Loucy (cell line): ENCODE measurements around the gene SEC24B.

Source experiments
- H2AFZ ChIP-seq: fragments of 200-600 bp; sonication (generic); 2 replicates; pipeline ENCODE4 v1.6.0; 2016; ENCODE audit warnings: antibody characterized with exemption, mild to moderate bottlenecking, low read length, moderate library complexity
- H3F3A ChIP-seq: fragments of 200-600 bp; 2 replicates; pipeline ENCODE4 v1.6.0; 2016; ENCODE audit warnings: antibody characterized with exemption, low read depth, mild to moderate bottlenecking
- H3K27me3 ChIP-seq: fragments of 200-600 bp; sonication (generic); 2 replicates; pipeline ENCODE4 v1.6.1; 2014; ENCODE audit warnings: low read length, mild to moderate bottlenecking; ENCODE audit not compliant: insufficient read depth, poor library complexity, severe bottlenecking
- H3K36me3 ChIP-seq: fragments of 200-600 bp; sonication (generic); 2 replicates; pipeline ENCODE4 v1.6.1; 2016; ENCODE audit warnings: low read length; ENCODE audit not compliant: insufficient read depth
- H3K4me1 ChIP-seq: fragments of 200-600 bp; sonication (generic); 2 replicates; pipeline ENCODE4 v1.5.1; 2014; ENCODE audit warnings: low read length, mild to moderate bottlenecking; ENCODE audit not compliant: insufficient read depth, poor library complexity, severe bottlenecking
- H3K4me2 ChIP-seq: fragments of 200-600 bp; sonication (generic); 2 replicates; pipeline ENCODE4 v1.6.0; 2014; ENCODE audit warnings: antibody characterized with exemption, low read length, low read depth, mild to moderate bottlenecking; ENCODE audit not compliant: poor library complexity, severe bottlenecking
- H3K4me3 ChIP-seq: fragments of 200-600 bp; sonication (generic); 2 replicates; pipeline ENCODE4 v1.5.1; 2014; ENCODE audit warnings: low read length, mild to moderate bottlenecking, mixed read lengths; ENCODE audit not compliant: poor library complexity, severe bottlenecking
- H3K79me2 ChIP-seq: fragments of 200-600 bp; sonication (generic); 2 replicates; pipeline ENCODE4 v1.6.1; 2014; ENCODE audit warnings: low read length; ENCODE audit not compliant: insufficient read depth
- H3K9ac ChIP-seq: fragments of 200-600 bp; sonication (generic); 2 replicates; pipeline ENCODE4 v1.6.0; 2014; ENCODE audit warnings: mild to moderate bottlenecking, low read depth, low read length, moderate library complexity; ENCODE audit not compliant: poor library complexity, severe bottlenecking
- H3K9me2 ChIP-seq: fragments of 200-600 bp; sonication (generic); replicated peaks from 2 replicates; pipeline ENCODE4 v1.6.1; 2016; ENCODE audit warnings: low read depth, low read length, mixed read lengths
- H3K9me3 ChIP-seq: fragments of 200-600 bp; sonication (generic); 2 replicates; pipeline ENCODE4 v1.6.1; 2014; ENCODE audit warnings: mild to moderate bottlenecking, antibody characterized with exemption, low read length, low read depth; ENCODE audit not compliant: insufficient read depth
- H4K20me1 ChIP-seq: fragments of 200-600 bp; sonication (generic); 2 replicates; pipeline ENCODE4 v1.6.0; 2014; ENCODE audit warnings: antibody characterized with exemption, low read length, mild to moderate bottlenecking; ENCODE audit not compliant: insufficient read depth, poor library complexity, severe bottlenecking
- CTCF ChIP-seq: fragments of 200-600 bp; sonication (generic); conservative IDR thresholded peaks from 2 replicates; pipeline ENCODE4 v1.5.1; 2014; ENCODE audit warnings: mild to moderate bottlenecking, antibody characterized with exemption, low read length
- EZH2phosphoT487 ChIP-seq: fragments of 200-600 bp; IDR thresholded peaks from 2 replicates; pipeline ENCODE4 v1.6.1; 2018; ENCODE audit warnings: antibody characterized with exemption, mild to moderate bottlenecking, moderate library complexity, borderline replicate concordance

The SEC24B gene

GRCh38 chr4:109419679-109420078 lies 13.9 kb upstream of the SEC24B start:
- no peaks in the 10 kb centered on the region for H3K79me2 ChIP-seq
- no peak for TF ChIP-seq CTCF
- no peak for TF ChIP-seq EZH2phosphoT487
- H3K9ac ChIP-seq = no peak overlapping the region
- H2AFZ ChIP-seq = no peak overlapping the region
- H3F3A ChIP-seq = no peaks in the 10 kb centered on the region
- H3K4me1 ChIP-seq = no peaks in the 10 kb centered on the region
- no peak overlapping the region for H3K4me3 ChIP-seq
- no peaks in the 10 kb centered on the region for H3K9me2 ChIP-seq
- no peaks in the 10 kb centered on the region for H3K9me3 ChIP-seq
- H3K27me3 ChIP-seq = no peaks in the 10 kb centered on the region
- no peak overlapping the region for H3K4me2 ChIP-seq
- no peaks in the 10 kb centered on the region for H3K36me3 ChIP-seq
- H4K20me1 ChIP-seq = no peaks in the 10 kb centered on the region

DNA sequence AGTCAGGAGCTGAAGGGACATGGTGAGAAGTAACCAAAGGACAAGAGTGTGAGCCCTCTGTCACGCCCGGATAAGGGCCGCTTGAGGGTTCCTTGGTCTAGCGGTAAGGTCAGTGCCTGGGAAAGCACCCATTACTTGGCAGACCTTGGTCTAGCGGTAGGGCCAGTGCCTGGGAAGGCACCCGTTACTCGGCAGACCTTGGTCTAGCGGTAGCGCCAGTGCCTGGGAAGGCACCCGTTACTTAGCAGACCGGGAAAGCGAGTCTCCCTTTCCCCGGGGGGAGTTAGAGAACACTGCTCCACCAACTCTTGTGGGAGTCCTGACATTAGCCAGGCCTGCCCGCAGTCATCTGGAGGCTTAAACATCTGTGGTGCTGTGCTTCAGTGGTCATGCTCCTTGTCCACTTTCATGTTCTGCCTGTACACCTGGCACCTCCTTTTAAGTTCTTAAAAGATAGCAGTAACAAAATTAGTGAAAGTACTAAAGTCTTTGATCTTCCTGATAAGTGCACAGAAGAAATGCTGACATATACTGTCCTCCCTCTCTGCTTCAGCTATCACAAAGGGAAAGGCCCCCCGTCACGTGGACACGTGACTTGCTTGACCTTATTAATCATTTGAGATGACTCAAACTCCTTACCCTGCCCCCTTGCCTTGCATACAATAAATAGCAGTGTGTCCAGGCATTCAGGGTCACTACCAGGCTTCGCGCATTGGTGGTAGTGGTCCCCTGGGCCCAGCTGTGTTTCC lies 9.3 kb upstream of the SEC24B start:
- Histone ChIP-seq H2AFZ (no peak overlapping the region), H3K4me3 (no peak overlapping the region), H3K4me1 (no peaks in the 10 kb centered on the region), H3K79me2 (no peaks in the 10 kb centered on the region), H3K9me3 (no peaks in the 10 kb centered on the region), H3K36me3 (no peaks in the 10 kb centered on the region), H3K9ac (no peak overlapping the region), H3F3A (no peaks in the 10 kb centered on the region), H3K4me2 (no peak overlapping the region), H3K27me3 (no peaks in the 10 kb centered on the region), H4K20me1 (no peaks in the 10 kb centered on the region), H3K9me2 (no peaks in the 10 kb centered on the region)
- TF ChIP-seq EZH2phosphoT487 (no peak), CTCF (no peak)

- Histone ChIP-seq H2AFZ (no peak overlapping the region), H3K36me3 (no peaks in the 10 kb centered on the region), H3K9me2 (no peaks in the 10 kb centered on the region), H3K4me2 (no peak overlapping the region), H3K79me2 (no peaks in the 10 kb centered on the region), H3F3A (no peaks in the 10 kb centered on the region), H3K4me3 (no peak overlapping the region), H4K20me1 (no peaks in the 10 kb centered on the region), H3K4me1 (no peaks in the 10 kb centered on the region), H3K9me3 (no peaks in the 10 kb centered on the region), H3K9ac (no peak overlapping the region), H3K27me3 (no peaks in the 10 kb centered on the region)
- TF ChIP-seq EZH2phosphoT487 = no peak
- no peak for TF ChIP-seq CTCF
These were observed 8.2 kb upstream of the SEC24B start for GRCh38 chr4:109425405-109425804.
